GM19463 (cell line): Measurements from ENCODE around the gene CALD1.

ENCODE experiments used
- ATAC-seq: cut with Tn5 transposase; IDR thresholded peaks from one replicate; pipeline ENCODE4 v1.9.1; 2021; ENCODE audit warnings: mild to moderate bottlenecking, moderate library complexity; ENCODE audit not compliant: unreplicated experiment

The CALD1 gene

GRCh38 chr7:134920026-134920753 is 140.8 kb downstream of the CALD1 start:
- ATAC-seq: peak; percentile 66

- ATAC-seq: no peak
These were observed 143.6 kb downstream of the CALD1 start for GRCh38 chr7:134922720-134923704.

GRCh38 chr7:134925766-134926165 is 146.3 kb downstream of the CALD1 start:
- ATAC-seq: no peak

GRCh38 chr7:134926396-134926795 is 147.0 kb downstream of the CALD1 start:
- ATAC-seq: no peak

- ATAC-seq: no peak
These were observed 147.6 kb downstream of the CALD1 start for GRCh38 chr7:134927076-134927475.

- ATAC-seq: no peak
These were observed 148.3 kb downstream of the CALD1 start for GRCh38 chr7:134927723-134928122.

- no peak for ATAC-seq
These were observed 149.1 kb downstream of the CALD1 start for GRCh38 chr7:134928554-134928953.

- no peak for ATAC-seq
These were observed 152.1 kb downstream of the CALD1 start for GRCh38 chr7:134931487-134931886.

- peak; percentile 58 for ATAC-seq
These were observed 153.4 kb downstream of the CALD1 start for GRCh38 chr7:134932707-134933370.

GRCh38 chr7:134933460-134934068 is 154.1 kb downstream of the CALD1 start:
- ATAC-seq: no peak

- no peak for ATAC-seq
These were observed 156.3 kb downstream of the CALD1 start for GRCh38 chr7:134935701-134936100.

- ATAC-seq: no peak
These were observed 157.6 kb downstream of the CALD1 start for GRCh38 chr7:134936893-134937510.

- no peak for ATAC-seq
These were observed 158.7 kb downstream of the CALD1 start for GRCh38 chr7:134938141-134938540.

GRCh38 chr7:134939136-134939535 is 159.7 kb downstream of the CALD1 start:
- no peak for ATAC-seq

- no peak for ATAC-seq
These were observed 161.3 kb downstream of the CALD1 start for GRCh38 chr7:134940729-134941128.

GRCh38 chr7:134941185-134941900 is 161.9 kb downstream of the CALD1 start:
- no peak for ATAC-seq

GRCh38 chr7:134941952-134942351 is 162.5 kb downstream of the CALD1 start:
- no peak for ATAC-seq

GRCh38 chr7:134942690-134943466 is 163.4 kb downstream of the CALD1 start:
- ATAC-seq: no peak

GRCh38 chr7:134943785-134944400 is 164.5 kb downstream of the CALD1 start:
- ATAC-seq: peak; percentile 78
